ENCODE data around the gene RSRP1. TPM values are rescaled to one million over a fixed set of nuclear protein-coding genes. Genes with fewer than 3 reads are reported as not detected.
"Not testable (repeated sequence)": the region's sequence is repeated elsewhere in the genome, so short reads cannot be mapped to it uniquely, and the experiment has no call there.

RSRP1 gene
- total and polyA plus RNA-seq, 5 experiments from 2014 or later: 29.8 to 401 (median 40.5) TPM

DNA sequence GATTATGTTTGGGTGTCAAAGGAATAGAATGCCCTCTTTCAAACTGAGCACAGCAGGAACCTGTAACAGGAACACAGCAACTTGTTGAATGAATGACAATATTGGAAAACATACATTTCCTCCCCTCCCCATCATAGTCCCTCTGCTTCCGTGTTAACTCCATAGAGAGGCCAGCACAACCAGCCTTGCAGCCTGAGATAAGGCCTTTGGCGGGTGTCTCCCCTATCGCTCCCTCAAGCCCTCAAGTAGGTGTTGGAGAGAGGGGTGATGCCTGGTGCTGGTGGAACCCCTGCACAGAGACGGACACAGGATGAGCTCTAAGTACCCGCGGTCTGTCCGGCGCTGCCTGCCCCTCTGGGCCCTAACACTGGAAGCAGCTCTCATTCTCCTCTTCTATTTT lies 25.0 kb upstream of the RSRP1 start, which contains the start of gene RHD:
Gene RHD, plus strand, starts transcription at position 272 of the 400 bp plus-strand sequence. Its CDS starts 39 bp downstream, at position 311.
- ATAC-seq, H3K27me3 Mint-ChIP-seq, DNase-seq, POLR2A ChIA-PET, H3K4me1 Mint-ChIP-seq, H3K27ac Mint-ChIP-seq, H3K36me3 Mint-ChIP-seq, H3K9me3 Mint-ChIP-seq: not testable (repeated sequence)
- H3K4me3 Mint-ChIP-seq: peak within 1 kb of the TSS in 1 of 10 donors; percentile 54

DNA sequence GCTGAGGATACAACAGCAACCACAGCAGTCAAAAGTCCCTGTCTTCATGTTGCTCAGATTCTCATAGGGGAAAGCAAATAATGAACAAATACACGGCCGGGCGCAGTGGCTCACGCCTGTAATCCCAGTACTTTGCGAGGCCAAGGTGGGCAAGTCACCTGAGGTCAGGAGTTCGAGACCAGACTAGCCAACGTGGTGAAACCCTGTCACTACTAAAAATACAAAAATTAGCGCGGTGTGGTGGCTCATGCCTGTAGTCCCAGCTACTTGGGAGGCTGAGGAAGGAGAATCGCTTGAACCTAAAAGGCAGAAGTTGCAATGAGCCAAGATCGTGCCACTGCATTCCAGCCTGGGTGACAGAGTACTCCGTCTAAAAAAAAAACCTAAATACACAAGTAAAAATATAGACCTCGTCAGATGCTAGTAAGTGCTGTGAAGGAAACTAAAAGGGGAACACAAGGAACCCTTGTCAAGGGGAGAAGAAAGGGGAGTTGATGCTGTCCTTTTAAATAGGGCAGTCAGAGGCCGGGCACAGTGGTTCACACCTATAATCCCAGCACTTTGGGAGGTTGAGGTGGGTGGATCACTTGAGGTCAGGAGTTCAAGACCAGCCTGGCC lies 21.0 kb upstream of the RSRP1 start:
- not testable (repeated sequence) for DNase-seq
- H3K4me1 Mint-ChIP-seq: peaks cover under 1 to 23% (median 12%) of the 10 kb centered on the region in 4 donors

GRCh38 chr1:25267288-25268142 lies 20.3 kb upstream of the RSRP1 start:
- H3K36me3 Mint-ChIP-seq: peaks cover 0 to 16% (median 0%) of the 10 kb centered on the region in 3 donors
- POLR2A ChIA-PET: interaction anchor here (1.2 to 2.1 kb wide), 2 partner anchors 19 to 35 kb away, joined by 7 to 18 read pairs; partner anchors contain the start of genes RSRP1 and SYF2

More for the DNA sequence above, 21.0 kb upstream of the RSRP1 start:
- POLR2A ChIA-PET: interaction anchor here (0.7 to 2.1 kb wide), 4 partner anchors 20 to 1632 kb away, joined by 3 to 18 read pairs (median 6); partner anchors contain the start of genes GPATCH3, RSRP1 and SYF2
- ATAC-seq, H3K9me3 Mint-ChIP-seq, H3K27me3 Mint-ChIP-seq, H3K36me3 Mint-ChIP-seq: not testable (repeated sequence)
- peak overlapping the region; percentile 83 to 97 (median 92) for H3K27ac Mint-ChIP-seq
- peak overlapping the region; percentile 76 to 91 (median 86) for H3K4me3 Mint-ChIP-seq

DNA sequence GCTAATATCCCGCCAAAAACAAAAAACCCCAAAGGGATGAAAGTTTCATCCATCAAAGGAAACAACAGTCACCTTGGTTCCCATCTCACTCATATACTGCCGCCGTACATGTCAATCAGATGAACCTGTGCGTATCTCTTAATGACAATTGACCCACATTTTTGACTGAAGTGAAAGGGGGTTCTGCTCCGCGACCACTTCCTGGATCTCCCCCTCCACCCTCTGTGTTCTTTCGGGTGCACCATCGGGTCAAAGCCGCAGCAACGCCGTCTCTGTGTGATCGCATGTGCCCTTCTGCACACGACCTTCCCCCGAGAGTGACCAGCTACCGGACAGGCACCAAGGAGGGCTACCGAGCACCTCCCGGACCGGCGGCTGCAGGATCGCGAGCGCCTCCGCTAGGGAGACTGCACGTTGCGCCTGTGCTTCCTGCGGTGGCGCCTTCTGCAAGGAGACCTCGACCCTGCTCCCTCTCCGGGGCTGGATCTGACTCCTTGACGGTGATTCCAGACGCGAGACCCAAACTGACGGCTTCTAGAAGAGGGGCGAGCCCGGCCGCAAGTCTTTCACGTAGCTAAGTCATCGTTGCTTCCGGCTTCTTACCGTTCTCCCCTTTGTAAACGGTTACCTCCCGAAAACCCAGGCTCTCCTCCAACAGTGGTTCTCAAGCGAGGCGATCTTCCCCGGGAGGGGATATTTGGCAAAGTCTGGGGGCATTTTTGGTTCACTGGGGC lies 19.5 kb upstream of the RSRP1 start:
- POLR2A ChIA-PET, H3K27me3 Mint-ChIP-seq, H3K9me3 Mint-ChIP-seq: not testable (repeated sequence)
- Mint-ChIP-seq H3K4me1 (peaks cover 6 to 36% (median 22%) of the 10 kb centered on the region in 4 donors), H3K36me3 (peaks cover 0 to 22% (median 0%) of the 10 kb centered on the region in 3 donors), H3K27ac (peak overlapping the region; percentile 31 to 97 (median 92)), H3K4me3 (peak overlapping the region; percentile 87 to 95 (median 93))
- ATAC-seq (peak; percentile 35 to 45), DNase-seq (peak in 6 of 10 donors; percentile 13 to 55 (median 30))

More at GRCh38 chr1:25267288-25268142, 20.3 kb upstream of the RSRP1 start:
- peak overlapping the region; percentile 76 to 91 (median 86) for H3K4me3 Mint-ChIP-seq
- ATAC-seq: peak; percentile 82 to 85
- not testable (repeated sequence) for H3K9me3 Mint-ChIP-seq, H3K27me3 Mint-ChIP-seq
- peak; percentile 81 to 97 (median 91) for DNase-seq
- peak overlapping the region; percentile 83 to 97 (median 92) for H3K27ac Mint-ChIP-seq
- H3K4me1 Mint-ChIP-seq: peaks cover 6 to 30% (median 17%) of the 10 kb centered on the region in 4 donors

- H3K27me3 Mint-ChIP-seq, DNase-seq, POLR2A ChIA-PET, ATAC-seq, H3K9me3 Mint-ChIP-seq, H3K4me3 Mint-ChIP-seq: not testable (repeated sequence)
- Mint-ChIP-seq H3K4me1 (peaks cover 5 to 47% (median 34%) of the 10 kb centered on the region in 4 donors), H3K36me3 (peaks cover 0 to 28% (median 0%) of the 10 kb centered on the region in 3 donors), H3K27ac (peak overlapping the region in 1 of 10 donors; percentile 51)
Observed at GRCh38 chr1:25260336-25260735, 13.1 kb upstream of the RSRP1 start.

- H3K27ac Mint-ChIP-seq: peak overlapping the region in 5 of 10 donors; percentile 2 to 73 (median 30)
- DNase-seq, H3K4me3 Mint-ChIP-seq: not testable (repeated sequence)
Observed at GRCh38 chr1:25259813-25260212, 12.6 kb upstream of the RSRP1 start.

GRCh38 chr1:25257196-25257595 lies 9.9 kb upstream of the RSRP1 start:
- no peaks in the 10 kb centered on the region for H3K9me3 Mint-ChIP-seq
- peak overlapping the region in 1 of 10 donors; percentile 60 for H3K27ac Mint-ChIP-seq
- H3K27me3 Mint-ChIP-seq: no peaks in the 10 kb centered on the region
- no peak overlapping the region for H3K4me3 Mint-ChIP-seq
- peaks cover 4 to 50% (median 27%) of the 10 kb centered on the region in 4 donors for H3K4me1 Mint-ChIP-seq
- POLR2A ChIA-PET: interaction anchor here (3.4 kb wide), 1 partner anchor 10 kb away, joined by 15 read pairs; the partner anchor contains the start of gene RSRP1
- peaks cover 0 to 9% (median 0%) of the 10 kb centered on the region in 3 donors for H3K36me3 Mint-ChIP-seq
- DNase-seq (no peak), ATAC-seq (no peak)

More at GRCh38 chr1:25259813-25260212, 12.6 kb upstream of the RSRP1 start:
- H3K9me3 Mint-ChIP-seq, POLR2A ChIA-PET, H3K27me3 Mint-ChIP-seq: not testable (repeated sequence)
- peaks cover 5 to 51% (median 36%) of the 10 kb centered on the region in 4 donors for H3K4me1 Mint-ChIP-seq
- H3K36me3 Mint-ChIP-seq: peaks cover 0 to 28% (median 0%) of the 10 kb centered on the region in 3 donors
- ATAC-seq: peak in 1 of 2 donors; percentile 54

DNA sequence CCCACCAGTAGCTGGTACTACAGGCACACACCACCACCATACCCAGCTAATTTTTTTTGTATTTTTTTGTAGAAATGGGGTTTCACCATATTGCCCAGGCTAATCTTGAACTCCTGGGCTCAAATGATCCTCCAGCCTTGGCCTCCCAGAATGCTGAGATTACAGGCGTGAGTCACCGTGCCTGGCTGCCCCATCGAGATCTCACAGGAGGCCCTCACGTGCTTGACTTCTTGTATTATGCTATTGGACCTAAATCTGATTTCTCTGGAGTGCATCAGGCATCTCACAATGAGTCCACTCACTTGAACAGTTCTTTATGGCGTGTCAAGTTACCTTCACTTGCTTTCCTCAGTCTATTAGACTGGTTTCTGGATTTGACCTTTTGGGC lies 9.3 kb upstream of the RSRP1 start:
- Mint-ChIP-seq H3K4me3 (no peak overlapping the region), H3K27ac (no peak overlapping the region), H3K27me3 (no peaks in the 10 kb centered on the region), H3K36me3 (peaks cover 0 to 6% (median 0%) of the 10 kb centered on the region in 3 donors), H3K4me1 (peaks cover 4 to 51% (median 25%) of the 10 kb centered on the region in 4 donors), H3K9me3 (no peaks in the 10 kb centered on the region)
- DNase-seq (no peak), ATAC-seq (no peak)
- POLR2A ChIA-PET: interaction anchor here (1.9 to 3.4 kb wide), 2 partner anchors 9 to 25 kb away, joined by 5 to 15 read pairs; partner anchors contain the start of genes RSRP1 and SYF2

DNA sequence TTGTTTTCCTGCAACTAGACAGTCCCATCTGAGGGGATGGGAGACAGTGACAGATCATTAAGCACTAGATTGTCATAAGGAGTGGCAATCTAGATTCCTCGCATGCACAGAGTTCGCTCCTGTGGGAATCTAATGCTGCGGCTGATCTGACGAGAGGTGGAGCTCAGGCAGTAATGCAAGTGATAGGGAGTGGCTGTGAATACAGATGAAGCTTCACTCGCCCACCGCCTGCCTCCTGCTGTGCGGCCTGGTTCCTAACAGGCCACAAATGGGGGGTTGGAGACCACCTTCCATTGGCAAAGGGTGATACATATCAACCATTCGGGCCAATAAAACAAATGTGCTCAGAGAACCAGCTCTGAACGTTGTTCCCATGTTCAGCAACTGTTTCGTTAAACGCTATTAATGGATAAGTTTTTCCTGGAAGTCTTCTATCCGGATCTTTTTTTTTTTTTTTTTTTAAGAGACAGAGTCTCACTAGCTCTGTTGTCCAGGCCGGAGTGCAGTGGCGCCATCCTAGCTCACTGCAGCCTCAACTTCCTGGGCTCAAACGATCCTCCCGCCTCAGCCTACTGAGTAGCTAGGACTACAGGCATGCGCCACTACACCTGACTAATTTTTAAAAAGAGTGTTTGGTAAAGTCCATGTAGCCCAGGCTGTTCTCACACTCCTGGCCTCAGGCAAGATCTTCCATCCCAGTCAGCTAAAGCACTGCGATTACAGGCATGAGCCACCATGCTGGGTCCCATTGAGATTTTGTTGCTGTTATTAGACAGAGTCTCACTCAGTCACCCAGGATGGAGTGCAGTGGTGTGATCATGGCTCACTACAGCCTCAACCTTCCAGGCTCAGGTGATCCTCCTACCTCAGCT lies 8.7 kb upstream of the RSRP1 start:
- H3K9me3 Mint-ChIP-seq: no peaks in the 10 kb centered on the region
- peaks cover 0 to 6% (median 0%) of the 10 kb centered on the region in 3 donors for H3K36me3 Mint-ChIP-seq
- ATAC-seq (no peak), DNase-seq (no peak)
- H3K4me3 Mint-ChIP-seq: no peak overlapping the region
- no peaks in the 10 kb centered on the region for H3K27me3 Mint-ChIP-seq
- POLR2A ChIA-PET: interaction anchor here (1.9 to 3.4 kb wide), 2 partner anchors 9 to 24 kb away, joined by 5 to 15 read pairs; partner anchors contain the start of genes RSRP1 and SYF2
- H3K4me1 Mint-ChIP-seq: peaks cover 4 to 47% (median 24%) of the 10 kb centered on the region in 4 donors
- no peak overlapping the region for H3K27ac Mint-ChIP-seq

DNA sequence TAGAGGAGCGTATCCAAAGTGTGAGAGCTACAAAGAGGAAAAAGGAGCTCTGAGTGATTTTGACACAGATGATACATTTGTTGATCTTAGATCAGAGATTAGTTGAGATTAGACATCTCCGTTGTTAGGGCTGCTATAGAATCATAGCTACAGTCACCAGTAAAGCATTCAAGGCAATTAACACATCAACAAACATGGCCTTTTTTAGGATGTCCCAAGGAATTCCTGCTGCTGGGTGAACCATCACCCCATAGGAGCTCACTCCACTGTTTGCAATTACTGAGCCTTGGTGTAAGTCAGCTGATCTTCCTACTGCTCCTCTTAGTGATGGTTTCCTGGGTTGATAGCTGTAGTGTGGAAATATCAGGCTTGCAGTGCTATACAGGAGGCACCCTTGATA lies 6.7 kb upstream of the RSRP1 start:
- Mint-ChIP-seq H3K27me3 (no peaks in the 10 kb centered on the region), H3K27ac (peak overlapping the region in 4 of 10 donors; percentile 25 to 76 (median 48)), H3K36me3 (no peaks in the 10 kb centered on the region), H3K4me3 (no peak overlapping the region), H3K9me3 (no peaks in the 10 kb centered on the region), H3K4me1 (peaks cover 0 to 36% (median 18%) of the 10 kb centered on the region in 4 donors)
- ATAC-seq: no peak
- DNase-seq: no peak
- POLR2A ChIA-PET: interaction anchor here (1.3 to 1.9 kb wide), 2 partner anchors 14 to 22 kb away, joined by 5 to 6 read pairs; partner anchors contain the start of gene SYF2
